ENCODE data around the gene HOXA11.

Gene HOXA11

DNA sequence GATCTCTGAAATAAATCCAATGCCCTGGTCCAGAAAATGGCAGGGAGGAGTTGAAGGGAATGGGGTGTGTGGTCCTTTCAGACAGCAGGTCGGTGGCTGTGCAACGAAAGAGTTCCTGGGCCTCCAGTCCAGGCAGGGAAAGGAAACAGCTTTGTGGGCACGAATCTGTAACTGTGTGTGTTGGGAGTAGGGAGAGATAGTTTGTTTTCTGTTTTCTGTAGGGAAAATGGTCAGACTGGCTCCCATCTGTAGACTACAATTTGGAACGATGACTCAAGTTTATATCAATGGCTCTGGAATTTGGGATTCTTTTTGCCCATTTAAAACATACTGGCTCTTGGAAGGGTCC lies 17.1 kb downstream of the HOXA11 start:
- DNase-seq = no peak

GRCh38 chr7:27166531-27167505 lies 18.2 kb downstream of the HOXA11 start:
- DNase-seq = no peak

- DNase-seq = no peak
Observed at GRCh38 chr7:27165996-27166530, 19.0 kb downstream of the HOXA11 start.

DNA sequence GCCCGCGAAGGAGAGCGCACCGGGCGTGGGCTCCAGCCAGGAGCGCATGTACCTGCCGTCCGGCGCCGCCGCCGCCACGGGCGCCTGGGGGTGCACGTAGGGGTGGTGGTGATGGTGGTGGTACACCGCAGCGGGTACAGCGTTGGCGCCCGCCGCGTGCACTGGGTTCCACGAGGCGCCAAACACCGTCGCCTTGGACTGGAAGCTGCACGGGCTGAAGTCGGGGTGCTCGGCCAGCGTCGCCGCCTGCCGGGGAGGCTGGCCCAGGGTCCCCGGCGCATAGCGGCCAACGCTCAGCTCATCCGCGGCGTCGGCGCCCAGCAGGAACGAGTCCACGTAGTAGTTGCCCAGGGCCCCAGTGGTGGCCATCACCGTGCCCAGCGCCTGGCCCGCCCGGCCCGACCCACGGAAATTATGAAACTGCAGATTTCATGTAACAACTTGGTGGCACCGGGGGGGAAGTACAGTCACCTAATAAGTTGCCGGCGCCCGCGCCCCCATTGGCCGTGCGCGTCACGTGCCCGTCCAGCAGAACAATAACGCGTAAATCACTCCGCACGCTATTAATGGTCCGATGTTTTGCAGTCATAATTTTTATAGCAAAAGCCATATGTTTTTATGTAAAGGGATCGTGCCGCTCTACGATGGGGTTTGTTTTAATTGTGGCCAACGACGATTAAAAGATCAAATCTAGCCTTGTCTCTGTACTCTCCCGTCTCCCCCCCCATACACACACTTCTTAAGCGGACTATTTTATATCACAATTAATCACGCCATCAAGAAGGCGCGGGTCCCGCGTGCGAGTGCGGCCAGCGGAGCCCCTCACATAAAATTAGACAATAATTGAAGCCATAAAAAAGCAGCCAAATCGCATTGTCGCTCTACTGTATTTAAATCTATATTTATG lies 19.7 kb downstream of the HOXA11 start, which contains the start of gene HOXA9:
HOXA9 (minus strand) TSS at position 449 of the 907 bp plus-strand sequence; CDS start at position 369, 80 bp downstream.
- no peak for DNase-seq

DNA sequence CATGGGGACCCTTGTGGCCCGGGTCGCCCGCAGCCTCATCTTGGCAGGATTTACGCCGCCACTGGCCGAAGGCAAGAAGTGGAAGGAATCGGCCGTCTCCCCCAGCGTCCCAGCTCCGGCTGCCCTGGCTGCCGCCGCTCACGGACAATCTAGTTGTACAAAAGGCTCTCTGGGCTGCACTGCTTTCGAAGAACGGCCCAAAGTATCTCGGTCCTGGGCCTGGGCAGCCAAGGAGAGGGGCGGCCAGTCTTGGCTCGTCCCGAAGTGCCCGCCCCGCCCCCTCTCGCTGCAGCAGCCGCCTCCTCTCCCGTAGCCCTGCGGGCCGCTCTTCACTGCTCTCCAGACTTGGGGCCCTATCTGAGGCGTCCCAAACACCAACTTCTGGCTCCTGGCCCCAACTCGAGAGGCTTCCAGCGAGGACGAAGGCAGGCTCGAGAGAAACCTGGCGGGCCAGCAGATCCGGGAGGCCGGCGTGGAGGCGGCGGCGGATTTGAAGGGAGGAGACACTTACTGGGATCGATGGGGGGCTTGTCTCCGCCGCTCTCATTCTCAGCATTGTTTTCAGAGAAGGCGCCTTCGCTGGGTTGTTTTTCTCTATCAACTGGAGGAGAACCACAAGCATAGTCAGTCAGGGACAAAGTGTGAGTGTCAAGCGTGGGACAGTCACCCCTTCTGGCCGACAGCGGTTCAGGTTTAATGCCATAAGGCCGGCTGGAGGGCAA lies 20.5 kb downstream of the HOXA11 start:
- no peak for DNase-seq

DNA sequence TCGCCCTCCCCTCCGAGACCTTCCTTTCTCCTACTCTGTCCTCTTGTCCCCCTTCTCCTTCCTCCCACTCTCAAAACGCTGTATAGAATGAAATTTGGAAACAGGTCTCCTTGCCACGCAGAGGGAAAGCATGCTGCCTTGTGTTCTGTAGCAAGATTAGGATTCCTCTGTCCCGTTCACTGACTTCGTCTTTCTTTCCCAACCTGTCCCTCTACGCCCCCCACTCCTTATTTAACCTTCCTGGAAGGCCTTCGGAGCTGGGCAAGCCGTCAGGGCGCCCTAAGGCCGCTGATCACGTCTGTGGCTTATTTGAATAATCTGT lies 21.0 kb downstream of the HOXA11 start:
- DNase-seq = no peak

DNA sequence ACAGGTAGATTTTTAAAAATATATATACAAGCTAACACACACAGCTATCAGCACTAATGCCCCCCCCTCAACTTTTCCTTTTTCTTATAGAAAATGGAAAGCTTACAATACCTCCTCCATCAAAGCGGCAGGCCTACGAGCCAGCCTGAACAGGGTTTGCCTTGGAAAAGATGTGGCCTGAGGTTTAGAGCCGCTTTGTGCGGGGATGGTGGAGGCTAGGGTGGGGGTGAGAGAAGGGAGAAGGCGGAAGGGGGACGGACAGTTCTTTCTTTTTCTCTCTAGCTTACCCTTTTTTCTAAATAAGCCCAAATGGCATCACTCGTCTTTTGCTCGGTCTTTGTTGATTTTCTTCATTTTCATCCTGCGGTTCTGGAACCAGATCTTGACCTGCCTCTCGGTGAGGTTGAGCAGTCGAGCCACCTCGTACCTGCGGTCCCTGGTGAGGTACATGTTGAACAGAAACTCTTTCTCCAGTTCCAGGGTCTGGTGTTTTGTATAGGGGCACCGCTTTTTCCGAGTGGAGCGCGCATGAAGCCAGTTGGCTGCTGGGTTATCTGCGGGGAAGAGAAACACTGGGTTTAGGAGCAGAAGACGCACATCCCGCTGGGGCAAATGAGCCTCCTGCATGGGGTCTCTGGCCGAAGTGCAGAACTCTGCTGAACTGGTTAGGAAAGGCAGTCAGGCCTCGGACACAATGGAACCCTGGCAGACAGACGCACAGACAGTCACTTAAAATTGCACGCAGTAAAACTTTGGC lies 21.6 kb downstream of the HOXA11 start:
- no peak for DNase-seq

DNA sequence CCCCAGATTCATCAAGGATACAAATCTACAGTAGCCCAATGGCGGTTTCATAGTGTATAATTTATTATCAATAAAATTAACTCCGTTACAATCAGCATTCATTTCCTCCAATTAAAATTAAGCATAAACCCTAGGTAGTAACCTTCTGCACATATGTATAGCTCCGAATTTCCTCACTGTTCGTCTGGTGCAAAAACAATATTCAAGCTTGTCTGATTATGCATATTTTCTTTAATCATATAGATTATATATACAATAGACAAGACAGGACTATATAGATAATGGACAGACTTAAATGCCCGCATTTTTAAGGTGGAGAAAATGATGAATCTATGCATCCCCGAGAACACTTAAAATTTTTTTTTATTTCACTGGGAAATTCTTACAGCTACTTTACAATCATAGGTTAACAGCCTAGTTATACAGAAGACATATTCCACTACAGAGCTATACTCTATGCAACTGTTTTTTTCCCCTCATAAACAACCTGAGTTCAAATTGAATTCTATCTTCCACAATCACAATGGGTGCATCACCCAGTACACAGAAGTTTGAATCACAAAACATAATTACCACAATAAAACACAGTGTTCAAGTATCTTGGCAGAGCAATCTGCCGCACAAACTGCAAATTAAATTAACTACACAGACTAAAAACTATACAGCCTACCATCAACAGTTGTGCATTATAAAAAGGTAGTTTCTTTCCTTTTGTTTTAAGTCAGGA lies 22.3 kb downstream of the HOXA11 start:
- no peak for DNase-seq

DNA sequence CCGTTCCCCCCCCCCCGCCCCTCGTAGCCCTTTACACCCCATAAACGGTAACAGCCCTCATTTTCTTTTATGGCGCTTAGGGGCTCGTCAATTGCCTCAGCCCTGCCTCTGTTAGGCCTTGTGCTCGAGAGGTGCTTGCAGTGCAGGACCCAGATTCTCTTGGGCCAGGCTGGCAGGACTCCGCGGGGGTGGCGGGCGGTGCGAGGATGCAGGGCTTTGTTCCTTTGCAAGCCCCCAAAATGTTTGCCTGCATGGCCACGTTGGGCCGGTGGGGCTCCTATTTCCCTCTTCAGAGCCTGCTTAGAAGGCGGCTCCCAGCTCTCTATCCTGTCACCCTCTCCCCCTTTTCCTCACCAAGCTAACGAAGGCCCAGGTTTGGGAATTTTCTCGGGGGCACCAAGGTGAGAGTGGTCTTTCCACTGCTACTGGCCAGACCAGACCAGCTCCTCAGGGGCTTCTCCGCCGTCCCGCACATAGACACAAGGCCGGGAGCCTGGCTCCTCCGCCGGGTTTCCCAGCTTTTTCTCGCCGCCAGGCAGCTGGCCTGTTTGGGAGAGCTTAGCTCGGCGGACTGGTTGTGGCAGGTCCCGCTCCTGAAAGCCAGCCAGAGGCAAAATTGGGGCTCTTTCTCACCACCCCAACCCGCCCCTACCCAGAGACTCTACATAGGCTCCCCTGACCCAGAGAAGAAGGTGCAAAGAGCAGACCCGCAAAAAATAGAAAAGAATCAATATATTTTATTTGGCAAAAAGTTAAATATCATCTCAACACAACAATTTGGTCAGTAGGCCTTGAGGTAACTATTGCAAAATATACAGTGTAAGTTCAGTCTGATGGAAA lies 23.1 kb downstream of the HOXA11 start:
- no peak for DNase-seq

GRCh38 chr7:27161214-27161720 lies 23.8 kb downstream of the HOXA11 start:
- DNase-seq = no peak

DNA sequence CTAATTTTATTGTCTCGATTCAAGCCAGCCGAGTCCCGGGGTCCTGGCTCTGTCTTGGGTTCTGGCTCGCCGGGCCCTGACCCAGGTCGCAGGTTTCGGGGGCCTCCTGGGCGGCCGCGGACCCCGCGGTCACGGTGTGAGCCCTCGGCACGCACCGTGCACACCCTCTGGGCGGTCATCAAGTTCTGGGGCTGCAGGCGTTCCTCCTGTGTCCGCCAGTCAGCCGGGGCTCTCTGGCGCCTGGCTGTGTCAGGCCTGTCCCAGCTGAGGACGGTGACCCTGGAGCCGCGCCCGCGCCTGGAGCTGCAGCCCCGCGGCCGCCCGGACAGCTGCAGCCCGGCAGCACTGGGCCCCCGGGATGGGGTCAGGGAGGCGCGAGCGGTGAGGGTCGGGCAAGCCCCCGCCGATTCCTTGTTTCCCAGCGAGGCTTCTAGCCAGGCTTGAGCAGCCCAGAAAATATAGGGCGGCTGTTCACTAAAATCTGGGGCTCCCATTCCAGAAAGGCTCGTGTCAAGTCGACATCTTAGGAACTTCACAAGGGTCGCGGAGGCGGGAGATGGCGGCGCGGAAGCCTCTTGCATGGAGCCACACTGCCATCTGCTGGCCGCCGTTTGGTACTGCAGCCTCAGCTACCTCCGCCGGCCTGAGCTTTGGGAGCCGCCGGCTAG lies 24.4 kb downstream of the HOXA11 start:
- DNase-seq = peak; percentile 83

DNA sequence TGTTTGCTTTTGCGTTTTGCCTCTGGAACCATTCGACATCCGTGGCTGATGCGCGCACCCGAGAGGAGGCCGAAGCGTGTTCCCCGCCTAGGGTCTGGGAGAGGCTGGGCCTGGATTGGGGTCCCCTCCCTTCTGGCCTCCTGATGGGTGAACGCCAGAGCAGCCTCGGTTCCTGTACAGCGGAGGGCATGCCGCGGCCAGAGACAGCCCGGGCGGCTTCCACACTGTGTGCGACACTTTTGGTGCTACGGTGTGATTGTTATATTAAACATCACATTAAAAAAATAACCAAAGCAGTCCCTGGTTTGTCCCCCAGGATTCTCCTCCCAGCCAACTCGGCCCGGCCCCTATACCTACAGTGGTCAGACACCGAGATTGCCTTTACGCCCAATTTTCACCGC lies 24.9 kb downstream of the HOXA11 start:
- no peak for DNase-seq

DNA sequence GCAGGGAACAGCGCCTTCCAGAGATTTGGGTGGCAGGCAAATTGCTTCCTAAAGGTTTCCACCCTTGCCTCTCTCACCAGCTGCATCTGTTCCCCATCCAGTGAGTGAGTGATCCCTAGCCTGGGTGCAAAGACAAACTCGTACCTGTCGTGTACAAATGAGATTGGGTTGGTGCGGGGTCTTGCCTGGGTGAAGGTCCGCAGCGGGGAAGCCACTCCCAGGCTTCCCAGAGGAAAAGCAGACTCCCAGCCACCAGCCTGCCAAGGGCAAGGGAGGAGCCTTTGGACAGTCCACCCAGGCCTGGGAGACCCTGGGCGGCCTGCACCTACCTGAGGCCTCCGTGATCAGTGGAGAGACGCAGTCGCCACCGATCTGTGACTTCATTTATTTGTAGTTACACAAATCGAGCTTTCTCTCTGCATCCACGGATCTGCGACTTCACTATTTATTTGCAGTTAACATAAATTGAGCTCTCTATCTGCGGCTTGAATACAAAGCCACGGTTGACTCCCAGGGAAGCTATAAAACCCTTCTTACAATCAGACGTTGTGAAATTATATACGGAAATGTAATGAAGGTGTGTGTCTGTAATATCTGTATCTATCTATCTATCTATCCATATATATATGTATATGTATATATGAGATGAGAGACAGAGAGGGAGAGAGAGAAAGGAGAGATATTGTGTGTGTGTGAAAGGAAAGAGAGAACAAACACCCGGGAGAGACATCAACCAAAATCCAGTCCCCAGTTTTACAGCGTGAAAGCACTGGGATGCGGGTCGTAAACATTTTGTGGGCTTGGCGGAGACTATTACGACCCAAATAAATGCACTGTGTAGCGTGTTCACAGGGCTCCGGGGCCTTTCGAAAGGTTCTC lies 25.5 kb downstream of the HOXA11 start:
- DNase-seq = no peak

DNA sequence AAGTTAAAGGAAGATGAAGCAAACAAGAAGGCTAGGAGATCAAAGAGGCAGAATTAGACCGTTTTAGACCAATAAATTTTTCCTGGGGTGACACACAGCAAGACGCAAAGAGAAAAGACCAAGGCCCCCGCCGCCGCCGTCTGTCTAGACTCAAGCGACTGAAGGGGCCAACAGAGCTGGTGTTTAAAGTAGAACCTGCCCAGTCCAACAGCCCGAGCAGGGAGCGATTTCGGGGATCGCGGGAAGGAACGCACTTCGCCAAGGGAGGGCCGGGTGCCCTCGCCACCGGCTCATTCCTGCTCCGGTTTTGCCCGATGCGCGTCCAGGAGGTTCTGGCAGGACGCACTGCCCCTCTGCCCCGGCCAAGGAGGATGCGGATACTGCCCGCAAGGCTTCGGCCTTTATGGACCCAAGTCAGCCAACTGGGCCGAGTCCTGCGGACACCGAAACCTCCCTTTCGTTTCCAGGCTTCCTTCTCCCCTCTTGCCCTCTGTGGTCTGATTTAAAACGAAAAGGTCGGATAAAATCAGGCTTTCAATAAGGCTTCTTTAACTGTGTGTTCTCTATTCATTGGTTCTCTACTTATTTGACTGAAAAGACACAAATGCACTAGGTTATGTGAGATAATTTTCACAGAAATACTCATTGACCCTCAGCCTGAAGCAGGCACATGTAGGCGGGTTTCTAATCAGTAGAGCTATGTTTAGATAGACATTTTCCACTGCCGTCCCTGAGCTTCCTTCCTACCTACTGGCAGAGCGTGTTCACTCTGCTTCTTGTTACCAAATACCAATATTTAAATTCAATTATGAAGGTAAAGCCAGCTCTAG lies 26.4 kb downstream of the HOXA11 start:
- DNase-seq = no peak

GRCh38 chr7:27157702-27158431 lies 27.2 kb downstream of the HOXA11 start:
- no peak for DNase-seq

DNA sequence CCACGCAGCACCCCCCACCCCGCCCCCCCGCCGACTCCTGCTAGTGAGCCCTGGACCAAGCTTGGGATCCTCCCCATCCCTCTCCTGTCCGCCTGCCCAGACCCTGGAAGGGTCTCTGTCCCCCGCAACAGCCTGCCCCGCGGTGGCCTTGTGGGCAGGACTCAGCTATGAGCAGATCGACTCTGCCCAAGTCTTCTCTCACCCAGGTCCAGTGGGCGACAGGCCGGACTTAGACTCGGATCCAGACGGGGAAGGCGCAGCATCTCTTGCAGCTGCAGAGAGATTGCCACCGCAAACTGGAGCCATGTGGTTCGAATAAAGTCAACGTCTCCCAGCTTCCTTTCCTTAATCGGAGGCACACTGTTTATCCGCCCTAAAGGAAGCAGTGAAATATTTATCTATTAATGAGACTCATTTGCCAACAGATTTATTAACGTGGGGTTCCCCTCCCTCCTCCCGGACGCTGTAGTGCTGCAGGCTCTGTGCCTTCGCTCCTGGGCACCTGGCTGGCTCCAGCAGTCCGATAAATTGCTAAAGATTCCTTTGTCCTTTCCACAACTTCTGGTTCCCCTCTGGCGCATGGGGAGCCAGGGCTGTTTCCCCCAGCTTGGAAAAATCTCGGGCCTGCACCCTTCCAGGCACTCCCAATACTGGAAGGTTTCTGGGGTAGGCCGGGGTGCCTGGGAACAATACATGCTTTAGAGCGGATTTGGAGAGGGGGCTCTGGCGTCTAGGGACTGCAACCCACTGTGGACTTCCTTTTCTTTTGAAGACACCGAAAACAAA lies 27.9 kb downstream of the HOXA11 start:
- no peak for DNase-seq

Data from activated CD4-positive, alpha-beta T cell treated with anti-CD3 and anti-CD28 coated beads, Interleukin-10, Interleukin-2, amounts not matched to agents 100 ng/mL and 50 ng/mL, durations not matched to agents 16 hours and 8 hours (primary cell).